ENCODE data around the gene GBE1.

Gene GBE1

GRCh38 chr3:81621277-81621676, 140.2 kb downstream of the GBE1 start:
- DNase-seq (ENCODE audit: low read depth in 3 of 3): no peak

GRCh38 chr3:81620849-81621248, 140.6 kb downstream of the GBE1 start:
- no peak for DNase-seq (ENCODE audit: low read depth in 3 of 3)

DNA sequence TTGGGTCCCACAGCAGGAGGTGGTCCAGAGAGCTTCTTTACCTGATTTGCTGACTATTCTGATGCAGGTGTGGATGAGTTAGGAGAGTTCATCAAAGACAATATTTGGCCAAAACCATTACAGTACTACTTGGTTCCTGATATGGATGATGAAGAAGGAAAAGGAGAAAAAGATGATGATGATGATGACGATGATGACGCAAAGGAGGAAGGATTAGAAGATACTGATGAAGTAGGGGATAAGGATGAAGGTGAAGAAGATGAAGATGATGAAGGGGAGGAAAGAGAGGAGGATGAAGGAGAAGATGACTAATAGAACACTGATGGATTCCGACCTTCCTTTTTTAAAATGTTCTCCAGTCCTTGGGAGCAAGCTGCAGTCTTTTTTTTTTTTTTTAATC, 148.7 kb downstream of the GBE1 start:
- no peak for DNase-seq (ENCODE audit: low read depth in 3 of 3)

DNA sequence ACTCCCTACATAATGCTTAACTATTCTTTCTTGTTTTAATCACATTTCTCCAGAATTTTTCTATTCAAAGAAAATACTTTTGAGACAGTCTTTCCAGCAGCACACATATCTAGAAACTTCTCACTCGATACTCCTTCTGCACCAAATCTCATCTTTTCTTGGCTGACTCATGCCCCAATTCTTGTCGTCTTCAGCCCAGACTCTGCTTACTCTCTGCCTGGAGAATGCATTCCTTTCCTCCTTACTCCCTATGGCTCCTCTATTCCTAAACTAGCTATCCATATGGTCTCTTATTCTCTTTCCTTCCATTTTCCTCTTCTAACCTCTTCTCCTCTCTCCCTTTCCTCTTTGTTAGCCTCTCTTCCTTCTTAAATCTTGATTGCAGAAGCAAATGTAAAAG, 158.7 kb downstream of the GBE1 start:
- DNase-seq (ENCODE audit: low read depth in 3 of 3): no peak

- no peak for DNase-seq (ENCODE audit: low read depth in 3 of 3)
Measured at GRCh38 chr3:81601707-81602305, 159.6 kb downstream of the GBE1 start.

DNA sequence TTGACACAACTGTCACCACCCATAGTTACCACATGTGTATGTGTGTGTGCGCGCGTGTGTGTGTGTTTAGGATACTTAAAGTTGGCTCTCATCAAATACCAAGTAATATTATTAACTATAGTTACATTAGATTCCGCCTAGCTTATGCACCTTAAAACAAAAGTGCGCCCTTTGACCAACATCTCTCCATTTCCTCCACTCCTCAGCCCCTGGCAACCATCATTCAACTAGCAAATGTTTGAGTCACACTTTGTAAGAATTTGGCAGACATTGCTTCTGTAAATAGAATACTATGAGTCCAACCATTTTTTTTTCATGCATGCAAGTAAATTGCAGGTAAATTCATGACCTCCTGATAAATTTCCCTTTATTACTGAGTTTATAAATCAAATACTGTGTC, 169.3 kb downstream of the GBE1 start:
- no peak for DNase-seq (ENCODE audit: low read depth in 3 of 3)

DNA sequence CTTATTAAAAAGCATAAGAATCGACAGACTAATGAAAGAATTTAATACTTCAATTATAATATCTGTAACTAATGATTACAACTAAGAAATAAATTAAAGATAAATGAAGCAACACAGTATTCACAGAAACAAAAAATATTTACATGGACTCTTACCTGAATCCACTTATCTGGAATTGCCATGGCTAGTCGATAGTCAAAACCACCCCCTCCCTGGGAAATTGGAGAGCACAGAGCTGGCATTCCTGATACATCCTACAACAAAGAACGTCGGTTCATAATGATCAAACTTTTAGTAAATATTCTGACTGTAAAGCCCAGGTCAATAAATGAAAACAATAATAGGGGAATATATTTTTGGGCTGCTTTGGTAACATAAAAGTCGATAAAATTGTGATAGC, 175.5 kb downstream of the GBE1 start:
- DNase-seq (ENCODE audit: low read depth in 3 of 3): no peak

DNA sequence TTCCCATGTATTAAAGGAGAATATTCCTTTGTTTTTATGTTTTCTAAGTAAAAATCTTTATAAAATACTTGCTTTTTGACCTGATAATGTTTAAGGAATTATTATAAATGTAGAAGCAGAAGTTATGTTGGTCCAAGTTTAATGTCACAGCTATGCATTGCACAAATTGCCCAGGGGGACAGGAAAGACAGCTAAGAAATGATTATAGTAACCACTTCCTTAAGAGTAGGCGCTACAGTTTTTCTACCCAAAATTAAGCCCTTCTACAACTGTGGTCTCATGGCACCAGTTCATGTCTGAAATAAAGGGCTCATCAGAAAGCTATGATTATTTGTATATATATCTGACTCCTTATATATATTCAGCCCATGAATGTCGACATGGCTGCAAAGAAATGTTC, 176.4 kb downstream of the GBE1 start:
- no peak for DNase-seq (ENCODE audit: low read depth in 3 of 3)

- DNase-seq (ENCODE audit: low read depth in 3 of 3): peak in 1 of 3 experiments; percentile 5
Measured at GRCh38 chr3:81581966-81582599, 179.4 kb downstream of the GBE1 start.

DNA sequence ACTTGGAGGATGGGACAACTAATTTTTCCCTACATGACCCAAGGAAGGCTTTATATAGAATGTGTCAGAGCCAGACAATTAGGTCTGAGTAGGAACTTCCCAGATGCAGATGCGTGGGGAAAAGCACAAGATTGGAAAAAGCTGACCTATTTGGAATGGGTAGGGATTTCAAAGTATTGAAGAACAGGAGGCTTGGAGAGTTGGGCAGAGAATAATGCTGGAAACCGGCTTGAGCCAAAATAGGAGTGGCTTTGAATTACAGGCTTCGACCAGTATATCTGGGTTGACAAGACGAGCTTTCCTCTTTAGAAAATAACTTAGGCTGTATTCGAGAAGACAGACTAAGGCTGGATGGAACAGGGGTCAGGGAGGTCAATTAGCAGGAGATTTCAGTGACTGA, 181.1 kb downstream of the GBE1 start:
- DNase-seq (ENCODE audit: low read depth in 3 of 3): no peak

DNA sequence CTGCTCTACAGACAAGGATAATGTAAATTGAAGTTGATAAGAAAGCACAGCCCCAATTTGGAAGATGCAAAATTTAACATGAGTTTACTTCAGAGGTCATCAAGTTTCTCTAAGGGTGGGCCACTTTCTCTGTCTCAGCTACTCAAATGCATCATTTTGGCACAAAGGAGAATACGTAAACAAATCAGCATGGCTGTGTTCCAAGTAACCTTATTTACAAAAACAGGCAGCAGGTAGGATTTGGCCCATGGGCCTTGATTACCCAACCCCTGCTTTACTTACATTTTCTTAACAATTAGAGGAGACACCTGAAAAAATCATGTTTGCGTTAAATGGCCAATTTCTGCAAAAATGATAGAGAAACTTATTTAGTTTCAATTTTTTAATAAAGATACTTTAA, 181.7 kb downstream of the GBE1 start:
- no peak for DNase-seq (ENCODE audit: low read depth in 3 of 3)

- no peak for DNase-seq (ENCODE audit: low read depth in 3 of 3)
Measured at GRCh38 chr3:81572201-81572756, 189.2 kb downstream of the GBE1 start.

DNA sequence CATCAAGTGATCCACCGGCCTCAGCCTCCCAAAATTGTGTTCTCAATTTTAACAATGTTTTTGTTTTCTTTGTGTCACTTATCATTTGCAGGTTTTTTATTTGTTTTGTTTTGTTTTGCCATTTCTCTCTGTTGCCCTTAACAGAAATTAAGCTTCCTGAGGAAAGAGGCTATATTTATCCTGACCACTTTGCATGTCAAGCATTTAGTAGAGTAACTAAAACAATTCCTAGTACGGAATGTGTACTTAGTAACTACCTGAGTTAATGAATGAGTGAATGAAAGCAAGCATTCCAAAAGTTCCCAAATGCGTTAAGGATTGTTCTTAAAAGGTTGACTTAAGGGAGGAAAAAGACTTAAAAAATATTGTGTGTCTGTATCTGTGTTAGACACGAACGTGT, 193.1 kb downstream of the GBE1 start:
- DNase-seq (ENCODE audit: low read depth in 3 of 3): no peak

GRCh38 chr3:81565041-81565440, 196.4 kb downstream of the GBE1 start:
- no peak for DNase-seq (ENCODE audit: low read depth in 3 of 3)

DNA sequence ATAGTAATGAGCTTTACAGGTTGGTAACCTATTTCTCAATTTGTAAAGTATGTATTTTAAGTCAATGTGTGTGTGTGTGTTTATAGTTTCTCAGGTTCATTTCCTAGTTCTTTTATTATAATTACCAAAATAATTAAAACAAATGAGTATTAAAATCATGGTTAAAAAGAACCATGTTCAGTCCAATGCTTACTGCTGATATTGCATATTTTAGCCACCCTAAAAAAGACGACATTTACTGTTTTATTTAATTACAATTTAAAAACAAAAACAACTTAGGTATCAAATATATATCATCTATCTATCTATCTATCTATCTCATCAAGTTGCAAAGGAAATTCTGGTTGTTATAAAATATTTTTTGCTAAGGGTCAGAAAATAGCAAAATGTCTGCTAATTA, 203.3 kb downstream of the GBE1 start:
- no peak for DNase-seq (ENCODE audit: low read depth in 3 of 3)

GRCh38 chr3:81554801-81555200, 206.6 kb downstream of the GBE1 start:
- no peak for DNase-seq (ENCODE audit: low read depth in 3 of 3)

- no peak for DNase-seq (ENCODE audit: low read depth in 3 of 3)
Measured at GRCh38 chr3:81554388-81554787, 207.1 kb downstream of the GBE1 start.

DNA sequence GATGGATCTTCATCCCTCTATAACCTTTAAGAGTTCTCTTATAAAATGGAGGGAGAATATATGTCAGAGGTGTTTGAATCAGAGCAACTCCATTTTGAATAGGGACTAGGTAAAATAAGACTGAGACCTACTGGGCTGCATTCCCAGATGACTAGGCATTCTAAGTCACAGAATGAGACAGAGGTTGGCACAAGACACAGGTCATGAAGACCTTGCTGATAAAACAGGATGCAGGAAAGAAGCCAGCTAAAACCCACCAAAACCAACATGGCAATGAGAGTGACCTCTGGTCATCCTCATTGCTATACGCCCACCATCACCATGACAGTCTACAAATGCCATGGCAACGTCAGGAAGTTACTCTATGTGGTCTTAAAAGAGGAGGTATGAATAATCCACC, 211.0 kb downstream of the GBE1 start:
- DNase-seq (ENCODE audit: low read depth in 3 of 3): no peak

DNA sequence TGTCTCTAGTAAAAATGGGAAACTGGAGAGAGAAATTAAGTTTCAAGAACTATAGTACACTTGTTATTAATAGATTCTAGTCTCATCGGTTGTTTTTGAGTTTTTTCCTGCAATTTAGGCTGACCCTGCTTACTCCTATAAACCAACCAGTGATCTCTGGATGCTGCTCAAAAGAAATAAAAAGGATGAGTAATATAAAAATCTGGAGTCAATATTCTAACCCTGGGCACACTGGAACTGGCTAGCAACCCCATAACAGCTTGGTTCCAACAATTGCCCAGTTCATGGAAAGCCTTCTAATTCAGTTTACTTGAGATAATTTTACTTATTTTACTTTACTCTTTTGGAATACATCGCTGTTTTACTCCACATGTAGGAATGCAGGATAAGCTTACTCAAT, 211.6 kb downstream of the GBE1 start:
- DNase-seq (ENCODE audit: low read depth in 3 of 3): no peak

- DNase-seq (ENCODE audit: low read depth in 3 of 3): no peak
Measured at GRCh38 chr3:81549388-81549787, 212.1 kb downstream of the GBE1 start.

GRCh38 chr3:81545572-81545971, 215.9 kb downstream of the GBE1 start:
- no peak for DNase-seq (ENCODE audit: low read depth in 3 of 3)

- no peak for DNase-seq (ENCODE audit: low read depth in 3 of 3)
Measured at GRCh38 chr3:81544385-81544784, 217.1 kb downstream of the GBE1 start.

GRCh38 chr3:81540787-81541186, 220.7 kb downstream of the GBE1 start:
- no peak for DNase-seq (ENCODE audit: low read depth in 3 of 3)

GRCh38 chr3:81531846-81532245, 229.6 kb downstream of the GBE1 start:
- DNase-seq (ENCODE audit: low read depth in 3 of 3): no peak

All from stimulated activated CD4-positive, alpha-beta T cell treated with anti-CD3 and anti-CD28 coated beads, TNF-alpha, amount 100 ng/mL, for 24 hours (primary cell).